ENCODE measurements around the gene TMPRSS5. TPM values are rescaled to one million over a fixed set of nuclear protein-coding genes. Genes with fewer than 3 reads are reported as not detected.

Gene TMPRSS5
- total RNA-seq, 1 donor from 2014 or later = not detected

GRCh38 chr11:113695207-113695606 is 10.9 kb downstream of the TMPRSS5 start:
- no peak for DNase-seq (ENCODE audit: low spot score)
- H3K36me3 Mint-ChIP-seq = peaks cover 3% of the 10 kb centered on the region
- no peaks in the 10 kb centered on the region for H3K27me3 ChIP-seq
- no peak overlapping the region for H3K9ac ChIP-seq
- TF ChIP-seq CTCF (IDR thresholded peaks at IDR 0.05) = no peak
- TF ChIP-seq EZH2 (IDR thresholded peaks at IDR 0.05) = no peak
- no peak for TF ChIP-seq EZH2phosphoT487 (IDR thresholded peaks at IDR 0.05)
- H3K4me1 Mint-ChIP-seq = no peaks in the 10 kb centered on the region
- H3K79me2 ChIP-seq (ENCODE audit: low read depth) = no peaks in the 10 kb centered on the region
- H3K27ac Mint-ChIP-seq = no peak overlapping the region
- no peaks in the 10 kb centered on the region for H4K20me1 ChIP-seq (ENCODE audit: low read depth)
- H3K9me3 Mint-ChIP-seq = no peaks in the 10 kb centered on the region
- no peak overlapping the region for H2AFZ ChIP-seq (replicated peaks)
- no peak overlapping the region for H3K4me3 Mint-ChIP-seq
- H3K9me3 ChIP-seq (ENCODE audit: low read depth) = no peaks in the 10 kb centered on the region
- H3K36me3 ChIP-seq = no peaks in the 10 kb centered on the region
- H3F3A ChIP-seq (ENCODE audit: low read depth) = no peaks in the 10 kb centered on the region
- no peaks in the 10 kb centered on the region for H3K4me1 ChIP-seq
- no peak overlapping the region for H3K4me2 ChIP-seq
- no peak overlapping the region for H3K27ac ChIP-seq
- no peak overlapping the region for H3K4me3 ChIP-seq
- H3K27me3 Mint-ChIP-seq (ENCODE audit: insufficient read depth, low read depth) = peaks cover 4% of the 10 kb centered on the region

GRCh38 chr11:113694390-113694789 is 11.7 kb downstream of the TMPRSS5 start:
- H2AFZ ChIP-seq (replicated peaks) = no peak overlapping the region
- Mint-ChIP-seq H3K27me3 (ENCODE audit: insufficient read depth, low read depth) (peaks cover 4% of the 10 kb centered on the region), H3K4me1 (no peaks in the 10 kb centered on the region), H3K27ac (no peak overlapping the region), H3K36me3 (peaks cover 3% of the 10 kb centered on the region), H3K9me3 (no peaks in the 10 kb centered on the region), H3K4me3 (no peak overlapping the region)
- H3K4me2 ChIP-seq = no peak overlapping the region
- no peaks in the 10 kb centered on the region for H4K20me1 ChIP-seq (ENCODE audit: low read depth)
- H3K27ac ChIP-seq = no peak overlapping the region
- no peak overlapping the region for H3K4me3 ChIP-seq
- no peak overlapping the region for H3K9ac ChIP-seq
- no peaks in the 10 kb centered on the region for H3K27me3 ChIP-seq
- TF ChIP-seq CTCF (IDR thresholded peaks at IDR 0.05) (no peak), EZH2phosphoT487 (IDR thresholded peaks at IDR 0.05) (no peak)
- no peak for DNase-seq (ENCODE audit: low spot score)
- no peaks in the 10 kb centered on the region for H3K79me2 ChIP-seq (ENCODE audit: low read depth)
- H3F3A ChIP-seq (ENCODE audit: low read depth) = no peaks in the 10 kb centered on the region
- no peaks in the 10 kb centered on the region for H3K4me1 ChIP-seq
- H3K9me3 ChIP-seq (ENCODE audit: low read depth) = no peaks in the 10 kb centered on the region
- H3K36me3 ChIP-seq = no peaks in the 10 kb centered on the region

- Mint-ChIP-seq H3K4me1 (peaks cover 5% of the 10 kb centered on the region), H3K36me3 (peaks cover 3% of the 10 kb centered on the region), H3K9me3 (no peaks in the 10 kb centered on the region), H3K27me3 (ENCODE audit: insufficient read depth, low read depth) (peaks cover 5% of the 10 kb centered on the region), H3K27ac (no peak overlapping the region), H3K4me3 (no peak overlapping the region)
- no peak for DNase-seq (ENCODE audit: low spot score)
- Histone ChIP-seq H3K79me2 (ENCODE audit: low read depth) (no peaks in the 10 kb centered on the region), H4K20me1 (ENCODE audit: low read depth) (no peaks in the 10 kb centered on the region), H2AFZ (replicated peaks) (no peak overlapping the region), H3K27ac (no peak overlapping the region), H3K4me1 (no peaks in the 10 kb centered on the region), H3K36me3 (no peaks in the 10 kb centered on the region), H3K9ac (no peak overlapping the region), H3K9me3 (ENCODE audit: low read depth) (no peaks in the 10 kb centered on the region), H3K27me3 (no peaks in the 10 kb centered on the region), H3K4me2 (no peak overlapping the region), H3K4me3 (no peak overlapping the region), H3F3A (ENCODE audit: low read depth) (no peaks in the 10 kb centered on the region)
- TF ChIP-seq EZH2 (IDR thresholded peaks at IDR 0.05) = no peak
Measured at GRCh38 chr11:113693030-113693429, 13.1 kb downstream of the TMPRSS5 start.

- peak overlapping the region; percentile 91 for H3K27ac Mint-ChIP-seq
- no peaks in the 10 kb centered on the region for H3K9me3 Mint-ChIP-seq
- DNase-seq (ENCODE audit: low spot score) = peak; percentile 76
- TF ChIP-seq CTCF (IDR thresholded peaks at IDR 0.05) (peak; percentile 91), EZH2phosphoT487 (IDR thresholded peaks at IDR 0.05) (no peak)
- H3K4me1 ChIP-seq = no peaks in the 10 kb centered on the region
- no peak overlapping the region for H2AFZ ChIP-seq (replicated peaks)
- H3K27ac ChIP-seq = no peak overlapping the region
- H3K27me3 ChIP-seq = no peaks in the 10 kb centered on the region
- no peaks in the 10 kb centered on the region for H3K36me3 ChIP-seq
- H3K9ac ChIP-seq = no peak overlapping the region
- no peak overlapping the region for H3K4me2 ChIP-seq
- H4K20me1 ChIP-seq (ENCODE audit: low read depth) = no peaks in the 10 kb centered on the region
- H3K4me3 Mint-ChIP-seq = no peak overlapping the region
- H3K36me3 Mint-ChIP-seq = no peaks in the 10 kb centered on the region
- no peaks in the 10 kb centered on the region for H3K9me3 ChIP-seq (ENCODE audit: low read depth)
- no peaks in the 10 kb centered on the region for H3K79me2 ChIP-seq (ENCODE audit: low read depth)
- H3K4me3 ChIP-seq = no peak overlapping the region
- peaks cover 8% of the 10 kb centered on the region for H3K4me1 Mint-ChIP-seq
- peaks cover 6% of the 10 kb centered on the region for H3K27me3 Mint-ChIP-seq (ENCODE audit: insufficient read depth, low read depth)
- no peaks in the 10 kb centered on the region for H3F3A ChIP-seq (ENCODE audit: low read depth)
Measured at GRCh38 chr11:113690619-113691569, 15.2 kb downstream of the TMPRSS5 start.
